ENCODE data around the gene MYO7A.

MYO7A gene

GRCh38 chr11:77127920-77128691 is at the start of gene MYO7A:
Gene MYO7A (plus strand): TSS chr11:77128246. CDS start chr11:77130635, 2,389 bp downstream.
- no peak for DNase-seq (ENCODE audit: low spot score)

GRCh38 chr11:77079666-77080065 is 48.4 kb upstream of the MYO7A start:
- no peak for TF ChIP-seq CTCF (IDR thresholded peaks at IDR 0.05; ENCODE audit: extremely low read depth, missing control alignments)
- no peak for DNase-seq (ENCODE audit: low spot score)

More at GRCh38 chr11:77127920-77128691, at the start of gene MYO7A:
- TF ChIP-seq CTCF (IDR thresholded peaks at IDR 0.05; ENCODE audit: extremely low read depth, missing control alignments) = no peak

- TF ChIP-seq CTCF (IDR thresholded peaks at IDR 0.05; ENCODE audit: extremely low read depth, missing control alignments) = no peak
- DNase-seq (ENCODE audit: low spot score) = no peak
Observed at GRCh38 chr11:77080643-77081210, 47.3 kb upstream of the MYO7A start.

GRCh38 chr11:77081381-77081851 is 46.6 kb upstream of the MYO7A start:
- no peak for TF ChIP-seq CTCF (IDR thresholded peaks at IDR 0.05; ENCODE audit: extremely low read depth, missing control alignments)
- DNase-seq (ENCODE audit: low spot score) = no peak

GRCh38 chr11:77081976-77082836 is 45.8 kb upstream of the MYO7A start:
- TF ChIP-seq CTCF (IDR thresholded peaks at IDR 0.05; ENCODE audit: extremely low read depth, missing control alignments) = no peak
- DNase-seq (ENCODE audit: low spot score) = no peak

- no peak for DNase-seq (ENCODE audit: low spot score)
- TF ChIP-seq CTCF (IDR thresholded peaks at IDR 0.05; ENCODE audit: extremely low read depth, missing control alignments) = no peak
Observed at GRCh38 chr11:77082838-77083565, 45.0 kb upstream of the MYO7A start.

Data from GM20000 (cell line).